H9 (cell line): Measurements from ENCODE around the gene DHCR24. TPM values are rescaled to one million over a fixed set of nuclear protein-coding genes. Genes with fewer than 3 reads are reported as not detected.

ENCODE experiments used
- DNase-seq: peaks from one replicate; pipeline ENCODE4 v3.0.0-alpha.2; 2017
- H2AFZ ChIP-seq: one replicate; pipeline ENCODE4 v1.6.1; 2013; ENCODE audit warnings: mild to moderate bottlenecking, low read length, control low read depth, moderate library complexity
- H2AK5ac ChIP-seq: 2 replicates; pipeline ENCODE4 v1.6.1; 2013; ENCODE audit warnings: low read length, control low read depth, mixed read lengths; ENCODE audit not compliant: insufficient read length
- H2BK120ac ChIP-seq: one replicate; pipeline ENCODE4 v1.6.1; 2013; ENCODE audit warnings: low read depth, mild to moderate bottlenecking, low read length, control low read depth, inconsistent platforms; ENCODE audit not compliant: poor library complexity, severe bottlenecking
- H2BK12ac ChIP-seq: 2 replicates; pipeline ENCODE4 v1.6.1; 2013; ENCODE audit warnings: low read length, control low read depth, mixed read lengths, low read depth; ENCODE audit not compliant: insufficient read length
- H2BK15ac ChIP-seq: 2 replicates; pipeline ENCODE4 v1.6.1; 2013; ENCODE audit warnings: low read depth, low read length, control low read depth
- H2BK20ac ChIP-seq: one replicate; pipeline ENCODE4 v1.6.1; 2013; ENCODE audit warnings: low read depth, mild to moderate bottlenecking, low read length, control low read depth, inconsistent platforms; ENCODE audit not compliant: poor library complexity, severe bottlenecking
- H2BK5ac ChIP-seq: 2 replicates; pipeline ENCODE4 v1.6.1; 2013; ENCODE audit warnings: low read length, control low read depth, mixed read lengths; ENCODE audit not compliant: insufficient read length
- H3K14ac ChIP-seq: 2 replicates; pipeline ENCODE4 v1.6.1; 2013; ENCODE audit warnings: low read length, control low read depth; ENCODE audit not compliant: insufficient read depth
- H3K18ac ChIP-seq: 2 replicates; pipeline ENCODE4 v1.6.1; 2013; ENCODE audit warnings: low read depth, mild to moderate bottlenecking, mixed read lengths, low read length, control low read depth; ENCODE audit not compliant: insufficient read length
- H3K23ac ChIP-seq: 2 replicates; pipeline ENCODE4 v1.6.1; 2013; ENCODE audit warnings: low read length, control low read depth, mixed read lengths, low read depth; ENCODE audit not compliant: insufficient read length
- H3K23me2 ChIP-seq: 2 replicates; pipeline ENCODE4 v1.6.1; 2013; ENCODE audit warnings: low read depth, mild to moderate bottlenecking, mixed read lengths, low read length, control low read depth; ENCODE audit not compliant: insufficient read length, poor library complexity, severe bottlenecking
- H3K27ac ChIP-seq: 2 replicates; pipeline ENCODE4 v1.5.1; 2013; ENCODE audit warnings: low read length, control low read depth, mixed read lengths, low read depth; ENCODE audit not compliant: insufficient read length
- H3K27me3 ChIP-seq: 2 replicates; pipeline ENCODE4 v1.6.1; 2013; ENCODE audit warnings: low read length, control low read depth, inconsistent platforms; ENCODE audit not compliant: insufficient read depth
- H3K4ac ChIP-seq: 2 replicates; pipeline ENCODE4 v1.6.1; 2013; ENCODE audit warnings: low read depth, mild to moderate bottlenecking, control low read depth, inconsistent platforms, low read length, moderate library complexity
- H3K4me1 ChIP-seq: 2 replicates; pipeline ENCODE4 v1.6.1; 2013; ENCODE audit warnings: low read length, control low read depth, inconsistent platforms; ENCODE audit not compliant: insufficient read depth
- H3K4me2 ChIP-seq: 2 replicates; pipeline ENCODE4 v1.6.1; 2013; ENCODE audit warnings: low read length, control low read depth, mixed read lengths; ENCODE audit not compliant: insufficient read length, insufficient read depth
- H3K56ac ChIP-seq: 2 replicates; pipeline ENCODE4 v1.6.1; 2013; ENCODE audit warnings: low read depth, mild to moderate bottlenecking, mixed read lengths, low read length, control low read depth; ENCODE audit not compliant: insufficient read length
- H3K79me1 ChIP-seq: 2 replicates; pipeline ENCODE4 v1.6.1; 2013; ENCODE audit warnings: low read depth, mild to moderate bottlenecking, moderate library complexity, low read length, control low read depth, inconsistent platforms; ENCODE audit not compliant: insufficient read depth, poor library complexity, severe bottlenecking
- H3K79me2 ChIP-seq: 2 replicates; pipeline ENCODE4 v1.6.1; 2013; ENCODE audit warnings: low read length, control low read depth, inconsistent platforms; ENCODE audit not compliant: insufficient read depth
- H3K9ac ChIP-seq: 2 replicates; pipeline ENCODE4 v1.6.1; 2013; ENCODE audit warnings: low read length, control low read depth, mixed read lengths; ENCODE audit not compliant: insufficient read length; ENCODE audit errors: extremely low read depth
- H3K9me3 ChIP-seq: one replicate; pipeline ENCODE4 v1.6.1; 2013; ENCODE audit warnings: low read depth, low read length, inconsistent platforms; ENCODE audit not compliant: control insufficient read depth
- H3T11ph ChIP-seq: one replicate; pipeline ENCODE4 v1.6.1; 2013; ENCODE audit warnings: mild to moderate bottlenecking, low read length, control low read depth, inconsistent platforms
- H4K20me1 ChIP-seq: one replicate; pipeline ENCODE4 v1.6.1; 2013; ENCODE audit not compliant: control insufficient read depth, insufficient read length, insufficient read depth
- H4K5ac ChIP-seq: 2 replicates; pipeline ENCODE4 v1.6.1; 2013; ENCODE audit warnings: low read depth, mild to moderate bottlenecking, mixed read lengths, low read length, control low read depth; ENCODE audit not compliant: insufficient read length
- H4K8ac ChIP-seq: replicated peaks from 2 replicates; pipeline ENCODE4 v1.6.1; 2013; ENCODE audit warnings: low read length, control low read depth, mixed read lengths, low read depth; ENCODE audit not compliant: insufficient read length
- H4K91ac ChIP-seq: 2 replicates; pipeline ENCODE4 v1.6.1; 2013; ENCODE audit warnings: low read depth, mild to moderate bottlenecking, moderate library complexity, mixed read lengths, low read length, control low read depth; ENCODE audit not compliant: insufficient read length
- H3K27ac Mint-ChIP-seq, 3 experiments: 2 replicates in 2 of 3; 3 replicates in 1 of 3; pipeline ENCODE4 v1.8.0; 2020 to 2021; ENCODE audit warnings: mixed read lengths in 3 of 3, mild to moderate bottlenecking in 1 of 3, moderate library complexity in 1 of 3
- H3K27me3 Mint-ChIP-seq: 2 replicates; pipeline ENCODE4 v1.8.0; 2021; ENCODE audit warnings: low read depth, mild to moderate bottlenecking, moderate library complexity, mixed read lengths
- H3K36me3 Mint-ChIP-seq, 3 experiments: 2 replicates in 2 of 3; 3 replicates in 1 of 3; pipeline ENCODE4 v1.8.0; 2020 to 2021; ENCODE audit warnings: low read depth in 3 of 3, mixed read lengths in 3 of 3; ENCODE audit not compliant: insufficient read depth in 1 of 3
- H3K4me1 Mint-ChIP-seq, 2 experiments: 2 replicates each; pipeline ENCODE4 v1.8.0; 2020; ENCODE audit warnings: mixed read lengths in 2 of 2
- H3K4me3 Mint-ChIP-seq, 2 experiments: 2 replicates in 1 of 2; 3 replicates in 1 of 2; pipeline ENCODE4 v1.8.0; 2020 to 2021; ENCODE audit warnings: mild to moderate bottlenecking in 2 of 2, mixed read lengths in 2 of 2, moderate library complexity in 1 of 2
- H3K9me3 Mint-ChIP-seq, 2 experiments: 2 replicates in 1 of 2; 3 replicates in 1 of 2; pipeline ENCODE4 v1.8.0; 2020; ENCODE audit warnings: mild to moderate bottlenecking in 2 of 2, mixed read lengths in 2 of 2, moderate library complexity in 1 of 2
- WGBS: extraction: QIAGEN DNeasy Blood & Tissue Kit; methylation state at CpG from one replicate; pipeline ENCODE4 v1.1.7; 2013; ENCODE audit warnings: missing lambda C conversion rate, low lambda C conversion rate, mixed read lengths; ENCODE audit not compliant: insufficient read length; ENCODE audit errors: extremely low coverage; 5-methylcytosine and 5-hydroxymethylcytosine counted together
- total RNA-seq: library from RNA; stranded (reverse); gene quantifications from 2 replicates; pipeline ENCODE4 v1.2.1, GENCODE V29; 2021
- TF ChIP-seq, protein P1 (sequence below): fragments of 200-600 bp; sonication (generic); conservative IDR thresholded peaks from 3 replicates; pipeline ENCODE4 v1.8.0; 2021; ENCODE audit warnings: antibody characterized with exemption, mild to moderate bottlenecking

DHCR24 gene
- total RNA-seq, 1 experiment from 2014 or later = 318 TPM

- Histone ChIP-seq H3K14ac (no peak overlapping the region), H4K20me1 (no peaks in the 10 kb centered on the region), H3K4me2 (no peak overlapping the region), H3K79me1 (no peaks in the 10 kb centered on the region), H3T11ph (no peak overlapping the region), H2BK15ac (no peak overlapping the region), H4K8ac (no peak overlapping the region), H3K27ac (no peak overlapping the region), H4K5ac (no peak overlapping the region), H3K9me3 (no peaks in the 10 kb centered on the region), H3K18ac (no peak overlapping the region), H2AK5ac (no peak overlapping the region), H3K23ac (no peak overlapping the region), H4K91ac (no peak overlapping the region), H2AFZ (no peak overlapping the region), H2BK20ac (no peak overlapping the region), H3K4me1 (no peaks in the 10 kb centered on the region), H3K4ac (no peak overlapping the region), H3K23me2 (no peaks in the 10 kb centered on the region), H2BK5ac (no peak overlapping the region), H3K9ac (no peak overlapping the region), H3K56ac (no peak overlapping the region), H2BK120ac (no peak overlapping the region), H3K27me3 (no peaks in the 10 kb centered on the region), H2BK12ac (no peak overlapping the region), H3K79me2 (no peaks in the 10 kb centered on the region)
- DNase-seq = peak; percentile 21
- Mint-ChIP-seq H3K9me3 (no peaks in the 10 kb centered on the region), H3K27me3 (peaks cover 2% of the 10 kb centered on the region; the same call in 1 of the 2 replicates), H3K4me3 (no peak overlapping the region), H3K4me1 (no peaks in the 10 kb centered on the region), H3K36me3 (peaks cover 26 to 41% (median 27%) of the 10 kb centered on the region in 3 experiments), H3K27ac (no peak overlapping the region)
- TF ChIP-seq, protein P1, sequence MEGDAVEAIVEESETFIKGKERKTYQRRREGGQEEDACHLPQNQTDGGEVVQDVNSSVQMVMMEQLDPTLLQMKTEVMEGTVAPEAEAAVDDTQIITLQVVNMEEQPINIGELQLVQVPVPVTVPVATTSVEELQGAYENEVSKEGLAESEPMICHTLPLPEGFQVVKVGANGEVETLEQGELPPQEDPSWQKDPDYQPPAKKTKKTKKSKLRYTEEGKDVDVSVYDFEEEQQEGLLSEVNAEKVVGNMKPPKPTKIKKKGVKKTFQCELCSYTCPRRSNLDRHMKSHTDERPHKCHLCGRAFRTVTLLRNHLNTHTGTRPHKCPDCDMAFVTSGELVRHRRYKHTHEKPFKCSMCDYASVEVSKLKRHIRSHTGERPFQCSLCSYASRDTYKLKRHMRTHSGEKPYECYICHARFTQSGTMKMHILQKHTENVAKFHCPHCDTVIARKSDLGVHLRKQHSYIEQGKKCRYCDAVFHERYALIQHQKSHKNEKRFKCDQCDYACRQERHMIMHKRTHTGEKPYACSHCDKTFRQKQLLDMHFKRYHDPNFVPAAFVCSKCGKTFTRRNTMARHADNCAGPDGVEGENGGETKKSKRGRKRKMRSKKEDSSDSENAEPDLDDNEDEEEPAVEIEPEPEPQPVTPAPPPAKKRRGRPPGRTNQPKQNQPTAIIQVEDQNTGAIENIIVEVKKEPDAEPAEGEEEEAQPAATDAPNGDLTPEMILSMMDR = no peak
- WGBS = no CpG with 5 or more reads among the region's 3 CpGs
These were observed 40.7 kb downstream of the DHCR24 start for GRCh38 chr1:54846301-54846700.
